Uterus (tissue), 2 donors: ENCODE measurements around the gene RAD23A.

Source experiments
- POLR2A ChIP-seq, 2 donors: fragments of 450-650 bp; IDR thresholded peaks; one replicate each; pipeline ENCODE4 v1.6.1; 2016; ENCODE audit warnings: antibody characterized with exemption in 2 of 2, mild to moderate bottlenecking in 1 of 2, moderate library complexity in 1 of 2
- TF ChIP-seq, protein P1 (sequence below), 4 experiments: fragments of 200-600 bp in 2 of 4; fragments of 450-650 bp in 2 of 4; sonication (generic) in 2 of 4; IDR thresholded peaks; one replicate each; pipeline ENCODE4 v1.5.1; 2016 to 2019; ENCODE audit warnings: antibody characterized with exemption in 4 of 4, mild to moderate bottlenecking in 2 of 4, moderate library complexity in 1 of 4

DNA sequence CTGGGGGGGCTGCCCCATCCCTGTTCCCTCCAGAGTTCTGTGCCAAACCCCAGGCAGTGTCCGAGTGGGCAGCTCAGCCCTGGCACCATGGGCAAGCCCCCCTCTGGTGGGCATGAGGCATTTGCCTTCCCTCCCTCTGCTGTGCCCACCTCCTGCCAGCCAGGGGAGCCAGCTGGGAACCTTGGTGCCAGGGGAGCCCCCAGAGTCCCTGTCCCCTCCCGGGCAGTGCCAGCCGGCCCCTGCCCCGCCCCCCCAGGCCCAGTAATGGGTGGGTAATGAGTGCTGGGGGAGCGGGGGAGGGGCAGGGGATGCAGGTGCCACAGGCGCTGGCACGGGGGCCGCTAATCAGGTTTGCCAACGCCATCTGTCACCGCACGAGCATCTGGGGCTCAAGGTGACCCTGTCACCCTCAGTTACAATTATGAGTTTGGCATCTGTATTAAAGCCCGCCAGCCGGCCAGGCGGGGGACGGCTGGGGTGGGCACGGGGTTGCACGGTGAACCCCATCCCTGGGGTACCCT lies 29.6 kb downstream of the RAD23A start:
- TF ChIP-seq, protein P1, sequence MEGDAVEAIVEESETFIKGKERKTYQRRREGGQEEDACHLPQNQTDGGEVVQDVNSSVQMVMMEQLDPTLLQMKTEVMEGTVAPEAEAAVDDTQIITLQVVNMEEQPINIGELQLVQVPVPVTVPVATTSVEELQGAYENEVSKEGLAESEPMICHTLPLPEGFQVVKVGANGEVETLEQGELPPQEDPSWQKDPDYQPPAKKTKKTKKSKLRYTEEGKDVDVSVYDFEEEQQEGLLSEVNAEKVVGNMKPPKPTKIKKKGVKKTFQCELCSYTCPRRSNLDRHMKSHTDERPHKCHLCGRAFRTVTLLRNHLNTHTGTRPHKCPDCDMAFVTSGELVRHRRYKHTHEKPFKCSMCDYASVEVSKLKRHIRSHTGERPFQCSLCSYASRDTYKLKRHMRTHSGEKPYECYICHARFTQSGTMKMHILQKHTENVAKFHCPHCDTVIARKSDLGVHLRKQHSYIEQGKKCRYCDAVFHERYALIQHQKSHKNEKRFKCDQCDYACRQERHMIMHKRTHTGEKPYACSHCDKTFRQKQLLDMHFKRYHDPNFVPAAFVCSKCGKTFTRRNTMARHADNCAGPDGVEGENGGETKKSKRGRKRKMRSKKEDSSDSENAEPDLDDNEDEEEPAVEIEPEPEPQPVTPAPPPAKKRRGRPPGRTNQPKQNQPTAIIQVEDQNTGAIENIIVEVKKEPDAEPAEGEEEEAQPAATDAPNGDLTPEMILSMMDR (IDR thresholded peaks at IDR 0.05) = no peak
- TF ChIP-seq POLR2A (IDR thresholded peaks at IDR 0.05) = no peak
